LNCaP clone FGC (cell line): ENCODE measurements around the gene DERL3.

Source experiments
- DNase-seq: peaks from one replicate; pipeline ENCODE4 v3.0.0-alpha.2; 2011; ENCODE audit warnings: low read depth
- H3K4me3 ChIP-seq: 2 replicates; pipeline ENCODE4 v1.5.1; 2011; ENCODE audit warnings: mild to moderate bottlenecking, low read depth, low read length, control low read depth
- CTCF ChIP-seq: IDR thresholded peaks from 2 replicates; pipeline ENCODE4 v1.5.1; 2012; ENCODE audit warnings: mild to moderate bottlenecking; ENCODE audit not compliant: control insufficient read depth, insufficient read depth; ENCODE audit errors: extremely low read depth

DERL3 gene

DNA sequence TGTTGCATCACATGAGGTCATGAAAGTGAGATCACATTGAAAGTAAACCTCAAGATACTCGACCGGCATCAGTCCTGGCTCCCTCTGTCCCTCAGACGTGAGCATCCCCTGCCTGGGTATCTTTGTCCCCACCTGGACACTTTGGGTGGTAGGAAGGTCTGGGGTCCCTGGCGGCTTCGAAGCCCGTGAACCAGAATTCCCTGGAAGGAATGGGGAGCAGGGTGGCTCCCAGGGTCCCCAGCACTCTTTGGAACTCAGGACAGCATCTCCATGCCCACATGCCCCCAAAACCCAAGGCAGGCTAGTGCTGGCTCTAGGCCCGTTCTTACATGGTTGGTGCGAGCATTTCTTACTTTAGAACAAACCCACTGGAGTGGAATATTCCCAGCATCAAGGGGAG, 7.5 kb downstream of the DERL3 start:
- H3K4me3 ChIP-seq, result no peak overlapping the region
- no peak for DNase-seq
- no peak for TF ChIP-seq CTCF

DNA sequence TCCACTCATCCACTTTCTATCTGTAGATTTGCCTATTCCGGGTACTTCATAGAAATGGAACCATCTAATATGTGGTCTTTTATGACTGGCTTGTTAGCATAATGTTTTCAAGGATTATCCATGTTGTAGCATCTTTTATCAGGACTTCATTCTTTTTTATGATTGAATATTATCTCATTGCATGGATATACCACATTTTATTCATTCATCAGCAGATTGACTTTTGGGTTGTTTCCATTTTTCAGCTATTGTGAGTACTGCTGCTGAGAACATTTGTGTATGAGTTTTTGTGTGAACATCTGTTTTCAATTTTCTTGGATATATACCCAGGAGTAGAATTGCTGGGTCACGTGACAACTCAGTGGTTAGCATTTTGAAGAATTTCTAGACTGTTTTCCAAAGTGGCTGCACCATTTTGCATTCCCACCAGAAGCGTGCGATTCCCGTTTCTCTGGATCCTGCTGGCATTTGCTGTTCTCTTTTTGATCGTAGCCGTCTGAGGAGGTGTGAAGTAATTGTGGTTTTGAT, 8.9 kb downstream of the DERL3 start:
- DNase-seq, result no peak
- TF ChIP-seq CTCF, result no peak
- no peak overlapping the region for H3K4me3 ChIP-seq

DNA sequence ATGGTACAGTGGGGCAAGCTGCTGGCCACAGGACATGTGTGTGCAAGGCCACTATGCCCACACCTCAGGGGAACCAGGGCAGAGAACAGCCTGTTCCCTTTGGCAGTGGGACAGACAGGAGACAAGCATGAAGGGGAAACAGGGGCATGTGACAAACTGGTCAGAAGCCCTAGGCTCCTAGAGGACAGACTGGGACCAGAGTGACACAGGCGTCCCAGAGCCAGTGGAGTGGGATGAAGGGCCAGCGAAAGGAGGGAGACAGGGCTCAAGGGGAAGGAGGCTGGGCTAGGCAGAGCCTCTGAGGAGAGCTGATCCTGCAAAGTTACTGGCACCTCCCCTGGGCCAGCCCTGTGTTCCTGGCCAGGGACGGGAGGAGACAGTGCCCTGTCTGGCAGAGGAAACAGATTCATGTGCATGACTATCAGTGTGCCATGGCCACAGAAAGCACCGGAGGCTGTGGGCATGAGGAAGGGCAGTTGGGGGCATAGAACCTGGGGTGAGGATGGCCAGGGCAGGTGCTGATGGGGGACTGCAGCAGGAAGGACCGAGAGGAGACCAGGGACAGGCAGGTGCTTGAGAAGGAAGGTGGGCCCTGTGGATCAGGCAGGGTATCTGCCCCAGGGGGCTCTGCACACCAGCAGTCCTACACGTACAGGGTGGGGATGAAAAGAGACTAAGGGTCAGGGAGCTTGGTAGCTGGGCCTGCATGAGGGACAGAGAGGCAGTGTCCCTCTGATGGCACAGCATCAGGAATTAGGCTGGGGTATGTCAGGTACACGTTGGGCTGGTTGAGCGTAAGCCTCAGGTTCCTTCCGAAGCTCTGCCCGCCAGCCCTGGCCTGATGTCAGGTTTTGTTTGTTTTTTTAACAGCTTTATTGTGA, 9.8 kb downstream of the DERL3 start:
- TF ChIP-seq CTCF, result no peak
- no peak for DNase-seq
- H3K4me3 ChIP-seq, result no peak overlapping the region

DNA sequence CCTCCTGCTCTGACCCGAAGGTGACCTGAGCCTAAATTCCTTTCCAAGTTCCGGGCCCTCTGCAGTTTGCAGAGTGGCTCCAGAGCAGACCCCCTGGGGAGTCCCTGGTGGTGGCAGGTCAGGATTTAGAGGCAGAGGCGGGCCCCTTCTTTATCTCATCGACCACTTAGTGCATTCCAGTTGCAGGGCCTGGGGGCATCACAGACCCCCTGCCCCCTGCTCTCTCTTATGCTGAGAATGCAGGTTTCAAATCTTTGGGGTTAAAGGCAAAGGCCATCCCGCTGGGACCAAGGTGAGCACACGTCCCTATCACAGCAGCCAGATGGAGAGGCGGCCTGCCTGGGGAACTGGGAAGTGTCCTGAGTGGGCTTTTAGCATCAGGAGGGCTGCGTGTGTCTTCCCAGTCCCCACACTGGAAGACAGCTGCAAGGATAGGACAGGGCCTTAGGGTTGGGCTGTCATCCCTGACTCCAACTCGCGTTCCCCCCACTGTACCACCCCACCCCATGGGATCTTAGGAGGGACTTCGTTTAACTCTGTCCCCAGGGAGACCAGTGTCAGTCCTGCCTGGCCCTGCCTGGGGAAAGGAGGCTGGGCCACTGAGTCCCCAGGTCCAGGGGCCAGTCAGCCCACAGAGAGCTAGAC, 11.3 kb downstream of the DERL3 start:
- no peak overlapping the region for H3K4me3 ChIP-seq
- DNase-seq, result no peak
- TF ChIP-seq CTCF, result no peak

DNA sequence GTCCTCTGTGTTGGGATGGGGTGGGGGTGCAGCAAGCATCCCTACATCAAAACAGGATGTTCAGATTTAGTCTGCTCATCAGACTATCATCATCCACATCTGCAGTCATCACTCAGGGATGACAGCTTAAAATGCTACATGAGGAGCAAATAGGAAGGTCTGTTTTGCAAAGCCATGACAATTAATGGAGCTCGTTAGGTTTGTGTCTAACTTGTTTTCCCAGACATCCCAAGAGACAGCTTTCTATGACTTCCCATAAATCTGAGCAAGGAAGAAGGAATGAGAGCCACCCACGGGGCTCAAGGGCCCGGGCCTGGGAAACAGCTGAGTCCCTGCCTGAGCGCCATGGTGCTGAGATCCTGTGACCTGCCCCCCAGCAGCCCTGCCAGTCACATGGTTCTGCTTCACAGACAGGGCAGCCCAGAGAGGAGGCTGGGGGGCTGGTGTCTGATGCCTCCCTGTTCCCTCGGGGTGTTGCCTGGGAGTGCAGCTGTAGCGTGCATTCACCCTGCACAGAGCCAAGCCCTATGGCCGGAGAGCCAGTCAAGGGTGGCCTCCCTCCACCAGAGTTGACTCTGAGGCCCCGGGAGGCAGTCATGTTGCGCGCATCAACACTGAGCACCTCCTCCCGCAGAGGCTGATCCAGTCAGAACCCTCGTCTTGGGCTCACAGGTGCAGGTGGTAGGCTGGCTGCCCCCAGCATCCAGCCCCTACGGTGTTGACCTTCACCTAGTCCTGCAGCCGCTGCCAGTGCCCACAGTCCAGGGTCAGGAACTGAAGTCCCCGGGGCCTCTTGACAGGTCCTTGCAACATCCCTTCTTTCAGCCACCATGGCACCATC, 12.1 kb downstream of the DERL3 start:
- TF ChIP-seq CTCF, result no peak
- no peak for DNase-seq
- no peak overlapping the region for H3K4me3 ChIP-seq

- DNase-seq, result no peak
- no peak for TF ChIP-seq CTCF
- no peak overlapping the region for H3K4me3 ChIP-seq
Measured at GRCh38 chr22:23825246-23825905, 13.4 kb downstream of the DERL3 start.
